Measurements from ENCODE around the gene DDX6. TPM values are rescaled to one million over a fixed set of nuclear protein-coding genes. Genes with fewer than 3 reads are reported as not detected.
"Not testable (repeated sequence)": the region's sequence is repeated elsewhere in the genome, so short reads cannot be mapped to it uniquely, and the experiment has no call there.

DDX6 gene
- total and polyA plus RNA-seq, 2 donors (not counting 3 experiments of a cell fraction or from before 2014, with no cell fraction given), result 19.1 to 138 TPM

DNA sequence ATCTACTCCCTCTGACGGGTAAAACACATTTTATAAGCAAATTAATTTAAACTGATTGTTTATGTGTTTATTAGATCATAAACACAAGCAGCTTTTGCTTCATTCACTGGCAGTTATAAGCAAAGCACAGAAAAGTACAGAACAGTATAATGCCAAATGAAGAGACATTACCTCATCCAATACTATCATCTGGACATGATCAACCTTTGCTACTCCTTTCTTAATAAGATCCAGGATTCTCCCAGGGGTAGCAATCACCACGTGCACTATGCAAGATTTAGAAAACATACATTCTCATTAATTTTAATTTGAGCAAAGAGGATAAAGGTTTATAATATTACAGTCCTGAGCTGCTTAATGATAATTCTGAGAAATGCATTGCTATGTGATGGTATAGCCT, 27.9 kb downstream of the DDX6 start:
- H3K27me3 ChIP-seq (ENCODE audit: control insufficient read depth in 2 of 2, insufficient read depth in 2 of 2, low read length in 2 of 2), result no peaks in the 10 kb centered on the region
- dilution Hi-C loops (cut with MboI; ENCODE audit: extremely low pct_ligation_motif_present, low sequenced_read_pairs) (no loop called here), intact Hi-C loops (cut with micrococcal nuclease) (no loop called here)
- no peak overlapping the region for H3K4me3 ChIP-seq (replicated peaks in 1 of 3; ENCODE audit: insufficient read depth in 1 of 3, low read depth in 1 of 3, low read length in 3 of 3)
- no peaks in the 10 kb centered on the region for H3K9me3 ChIP-seq (replicated peaks; ENCODE audit: control insufficient read depth, insufficient read depth, low read length)
- H3K9me1 ChIP-seq (replicated peaks; ENCODE audit: control insufficient read depth, extremely low read depth, insufficient read depth, low read length), result no peaks in the 10 kb centered on the region
- no peaks in the 10 kb centered on the region for H3K4me1 ChIP-seq (ENCODE audit: control insufficient read depth, extremely low read depth, insufficient read depth, low read length)
- no peak overlapping the region for H3K27ac ChIP-seq (ENCODE audit: insufficient read depth, low read depth, low read length)
- ChIA-PET CTCF (interaction anchor here (1.3 kb wide), 1 partner anchor 165 kb away, joined by 4 read pairs; no protein-coding TSS in a partner anchor), POLR2A (no interaction called here)
- H3K4me2 ChIP-seq (ENCODE audit: insufficient read depth, low read length), result no peak overlapping the region
- H2AFZ ChIP-seq (ENCODE audit: low read depth, low read length), result no peak overlapping the region
- no peaks in the 10 kb centered on the region for H4K20me1 ChIP-seq (replicated peaks; ENCODE audit: control insufficient read depth, extremely low read depth, insufficient read depth, low read length)
- no peak for FAIRE-seq
- H3K9ac ChIP-seq (replicated peaks; ENCODE audit: extremely low read depth, insufficient read depth, low read length), result no peak overlapping the region
- H3K79me2 ChIP-seq (ENCODE audit: control insufficient read depth, insufficient read depth, low read length), result peaks cover 16% of the 10 kb centered on the region
- TF ChIP-seq, protein P1, sequence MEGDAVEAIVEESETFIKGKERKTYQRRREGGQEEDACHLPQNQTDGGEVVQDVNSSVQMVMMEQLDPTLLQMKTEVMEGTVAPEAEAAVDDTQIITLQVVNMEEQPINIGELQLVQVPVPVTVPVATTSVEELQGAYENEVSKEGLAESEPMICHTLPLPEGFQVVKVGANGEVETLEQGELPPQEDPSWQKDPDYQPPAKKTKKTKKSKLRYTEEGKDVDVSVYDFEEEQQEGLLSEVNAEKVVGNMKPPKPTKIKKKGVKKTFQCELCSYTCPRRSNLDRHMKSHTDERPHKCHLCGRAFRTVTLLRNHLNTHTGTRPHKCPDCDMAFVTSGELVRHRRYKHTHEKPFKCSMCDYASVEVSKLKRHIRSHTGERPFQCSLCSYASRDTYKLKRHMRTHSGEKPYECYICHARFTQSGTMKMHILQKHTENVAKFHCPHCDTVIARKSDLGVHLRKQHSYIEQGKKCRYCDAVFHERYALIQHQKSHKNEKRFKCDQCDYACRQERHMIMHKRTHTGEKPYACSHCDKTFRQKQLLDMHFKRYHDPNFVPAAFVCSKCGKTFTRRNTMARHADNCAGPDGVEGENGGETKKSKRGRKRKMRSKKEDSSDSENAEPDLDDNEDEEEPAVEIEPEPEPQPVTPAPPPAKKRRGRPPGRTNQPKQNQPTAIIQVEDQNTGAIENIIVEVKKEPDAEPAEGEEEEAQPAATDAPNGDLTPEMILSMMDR (IDR thresholded peaks at IDR 0.05; ENCODE audit: extremely low read depth in 1 of 2, insufficient read depth in 1 of 2, low read depth in 1 of 2, low read length in 2 of 2), result no peak
- TF ChIP-seq, protein P2, sequence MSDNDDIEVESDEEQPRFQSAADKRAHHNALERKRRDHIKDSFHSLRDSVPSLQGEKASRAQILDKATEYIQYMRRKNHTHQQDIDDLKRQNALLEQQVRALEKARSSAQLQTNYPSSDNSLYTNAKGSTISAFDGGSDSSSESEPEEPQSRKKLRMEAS (IDR thresholded peaks at IDR 0.05; ENCODE audit: insufficient read depth, insufficient read length), result no peak
- no peak for TF ChIP-seq MYC (IDR thresholded peaks at IDR 0.05; ENCODE audit: low read depth, low read length)
- no peak for TF ChIP-seq FOS (IDR thresholded peaks at IDR 0.05; ENCODE audit: borderline replicate concordance, insufficient read depth, low read length)
- no peak for TF ChIP-seq JUN (IDR thresholded peaks at IDR 0.05; ENCODE audit: borderline replicate concordance, insufficient read depth, insufficient read length, low read depth)
- TF ChIP-seq POLR2A (IDR thresholded peaks at IDR 0.05; ENCODE audit: low read depth, low read length), result no peak
- no peak for TF ChIP-seq EZH2 (IDR thresholded peaks at IDR 0.05; ENCODE audit: borderline replicate concordance, low read depth, low read length, severe bottlenecking)
- TF ChIP-seq POLR2AphosphoS5 (IDR thresholded peaks at IDR 0.05; ENCODE audit: insufficient read depth, low read depth, low read length), result no peak
- no peak for TF ChIP-seq GATA2 (IDR thresholded peaks at IDR 0.05; ENCODE audit: insufficient read depth, insufficient read length, low read depth, low read length)
- no TSS peak for BruUV-seq (replicated peaks)
- peaks cover 14 to 22% of the 10 kb centered on the region in 2 experiments for H3K36me3 ChIP-seq (ENCODE audit: control insufficient read depth in 2 of 2, extremely low read depth in 1 of 2, insufficient read depth in 2 of 2, low read length in 2 of 2)
- DNase-seq (ENCODE audit: low read depth, low spot score), result no peak

DNA sequence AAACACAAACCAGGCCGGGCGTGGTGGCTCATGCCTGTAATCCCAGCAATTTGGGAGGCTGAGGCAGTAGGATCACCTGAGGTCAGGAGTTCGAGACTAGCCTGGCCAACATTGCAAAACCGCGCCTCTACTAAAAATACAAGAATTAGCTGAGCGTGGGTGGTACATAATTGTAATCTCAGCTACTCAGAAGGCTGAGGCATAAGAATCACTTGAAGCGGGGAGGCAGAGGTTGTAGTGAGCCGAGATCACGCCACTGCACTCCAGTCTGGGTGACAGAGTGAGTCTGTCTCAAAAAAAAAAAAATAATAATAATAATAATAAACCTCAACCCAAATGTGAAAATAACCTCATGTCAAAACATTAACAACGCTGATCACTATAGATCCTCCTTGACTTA, 29.0 kb downstream of the DDX6 start:
- H3K27me3 ChIP-seq (ENCODE audit: control insufficient read depth in 2 of 2, insufficient read depth in 2 of 2, low read length in 2 of 2); H2AFZ ChIP-seq (ENCODE audit: low read depth, low read length); dilution Hi-C loops (cut with MboI; ENCODE audit: extremely low pct_ligation_motif_present, low sequenced_read_pairs); BruUV-seq (replicated peaks); DNase-seq (ENCODE audit: low read depth, low spot score); H3K9me3 ChIP-seq (replicated peaks; ENCODE audit: control insufficient read depth, insufficient read depth, low read length); POLR2A ChIA-PET; FAIRE-seq; H3K4me3 ChIP-seq (replicated peaks in 1 of 3; ENCODE audit: insufficient read depth in 1 of 3, low read depth in 1 of 3, low read length in 3 of 3); H3K27ac ChIP-seq (ENCODE audit: insufficient read depth, low read depth, low read length); H3K4me2 ChIP-seq (ENCODE audit: insufficient read depth, low read length); H3K4me1 ChIP-seq (ENCODE audit: control insufficient read depth, extremely low read depth, insufficient read depth, low read length); H3K9ac ChIP-seq (replicated peaks; ENCODE audit: extremely low read depth, insufficient read depth, low read length); H4K20me1 ChIP-seq (replicated peaks; ENCODE audit: control insufficient read depth, extremely low read depth, insufficient read depth, low read length); H3K79me2 ChIP-seq (ENCODE audit: control insufficient read depth, insufficient read depth, low read length); H3K9me1 ChIP-seq (replicated peaks; ENCODE audit: control insufficient read depth, extremely low read depth, insufficient read depth, low read length); intact Hi-C loops (cut with micrococcal nuclease): not testable (repeated sequence)
- CTCF ChIA-PET, result interaction anchor here (0.6 kb wide), 1 partner anchor 243 kb away, joined by 3 read pairs; no protein-coding TSS in a partner anchor
- H3K36me3 ChIP-seq (ENCODE audit: control insufficient read depth in 2 of 2, extremely low read depth in 1 of 2, insufficient read depth in 2 of 2, low read length in 2 of 2), result peaks cover 16 to 27% of the 10 kb centered on the region in 2 experiments
